K562 (cell line): ENCODE results near the gene JMJD1C. TPM values are rescaled to one million over a fixed set of nuclear protein-coding genes. Genes with fewer than 3 reads are reported as not detected.

Experiments used
- DNMT1 ChIP-seq: fragments of 450-650 bp; IDR thresholded peaks from 2 replicates; pipeline ENCODE4 v1.6.1; 2016; ENCODE audit warnings: antibody characterized with exemption, mild to moderate bottlenecking
- FOXK2 ChIP-seq, 2 experiments: fragments of 450-650 bp; IDR thresholded peaks in 1 of 2; conservative IDR thresholded peaks in 1 of 2; 2 replicates each; pipeline ENCODE4 v1.6.1; 2016; ENCODE audit warnings: low read depth in 2 of 2, mild to moderate bottlenecking in 1 of 2
- HDAC3 ChIP-seq: fragments of 450-650 bp; IDR thresholded peaks from 2 replicates; pipeline ENCODE4 v1.6.1; 2018; ENCODE audit warnings: borderline replicate concordance, mild to moderate bottlenecking, moderate library complexity; ENCODE audit not compliant: partially characterized antibody
- KLF16 ChIP-seq: IDR thresholded peaks from 2 replicates; pipeline ENCODE4 v1.6.1; 2016; ENCODE audit warnings: antibody characterized with exemption
- MCM3 ChIP-seq: fragments of 450-650 bp; IDR thresholded peaks from 2 replicates; pipeline ENCODE4 v1.6.1; 2016
- SMARCE1 ChIP-seq: fragments of 450-650 bp; IDR thresholded peaks from 2 replicates; pipeline ENCODE4 v1.7.1; 2016; ENCODE audit warnings: mild to moderate bottlenecking
- TBL1XR1 ChIP-seq, 2 experiments: IDR thresholded peaks; 2 replicates each; pipeline ENCODE4 v1.6.1; 2012; ENCODE audit warnings: improper control_type of control experiment in 2 of 2, low read length in 2 of 2, mild to moderate bottlenecking in 1 of 2
- TFAM ChIP-seq: fragments of 250-450 bp; sonication (Bioruptor Pico); conservative IDR thresholded peaks from 2 replicates; pipeline ENCODE4 v1.5.0; 2021; ENCODE audit warnings: mild to moderate bottlenecking, moderate library complexity
- ZBTB1 ChIP-seq: sonication (generic); formaldehyde crosslinking; IDR thresholded peaks from 2 replicates; pipeline ENCODE4 v1.8.1; 2023; ENCODE audit warnings: missing genetic modification reagents, low read depth, mild to moderate bottlenecking, borderline replicate concordance
- ZFP1 ChIP-seq: fragments of 450-650 bp; formaldehyde crosslinking; IDR thresholded peaks from 2 replicates; pipeline ENCODE4 v1.4.0; 2020; ENCODE audit warnings: mild to moderate bottlenecking, mixed read lengths
- ZNF316 ChIP-seq: fragments of 450-650 bp; IDR thresholded peaks from 2 replicates; pipeline ENCODE4 v1.6.1; 2016
- ZNF561 ChIP-seq: fragments of 450-650 bp; formaldehyde crosslinking; conservative IDR thresholded peaks from 2 replicates; pipeline ENCODE4 v1.4.0; 2020; ENCODE audit warnings: mild to moderate bottlenecking, moderate library complexity
- ZNF76 ChIP-seq: fragments of 250-450 bp; sonication (Bioruptor Pico); IDR thresholded peaks from 2 replicates; pipeline ENCODE4 v1.4.0; 2020; ENCODE audit warnings: mild to moderate bottlenecking, moderate library complexity, borderline replicate concordance
- ZNF780A ChIP-seq: fragments of 250-450 bp; sonication (Bioruptor Pico); IDR thresholded peaks from 2 replicates; pipeline ENCODE4 v1.5.0; 2021; ENCODE audit warnings: mild to moderate bottlenecking
- polyA plus RNA-seq, 8 experiments: library from polyadenylated mRNA; depleted of rRNA in 4 of 8; stranded (reverse) in 5 of 8; unstranded in 3 of 8; fragments of >200 nt; fragmentation: Nextera tagmentation in 2 of 8; fragmentation: Illumina TruSeq in 1 of 8; extraction: Ambion mirVana in 2 of 8; extraction: Trizol in 1 of 8; gene quantifications; 2 replicates each; pipeline versions ENCODE4 v1.2.1 to v1.2.3, GENCODE V29; 2011 to 2014; ENCODE audit warnings: inconsistent platforms in 1 of 8, missing spikeins in 1 of 8
- total RNA-seq, 7 experiments: library from RNA; depleted of rRNA in 6 of 7; stranded (reverse); fragments of >200 nt in 6 of 7; fragmentation: Illumina TruSeq in 2 of 7; extraction: Trizol in 2 of 7; gene quantifications; 2 replicates each; pipeline versions ENCODE4 v1.2.1 to v1.2.3, GENCODE V29; 2011 to 2021; ENCODE audit warnings: low replicate concordance in 1 of 7
- TF ChIP-seq, protein P1 (sequence below): sonication (generic); formaldehyde crosslinking; IDR thresholded peaks from 2 replicates; pipeline ENCODE4 v1.8.1; 2023; ENCODE audit warnings: mild to moderate bottlenecking, missing genetic modification reagents
- TF ChIP-seq, protein P2 (sequence below): fragments of 450-650 bp; IDR thresholded peaks from 2 replicates; pipeline ENCODE4 v1.6.1; 2017; ENCODE audit warnings: antibody characterized with exemption, mild to moderate bottlenecking
- TF ChIP-seq, protein P3 (sequence below), 3 experiments: fragments of 200-800 bp in 1 of 3; fragments of 250-450 bp in 1 of 3; fragments of 450-650 bp in 1 of 3; sonication (Bioruptor Pico) in 1 of 3; sonication (Bioruptor generic) in 1 of 3; formaldehyde crosslinking in 1 of 3; IDR thresholded peaks; 2 replicates each; pipeline versions ENCODE4 v1.6.1 to v1.8.0; 2016 to 2022; ENCODE audit warnings: mild to moderate bottlenecking in 2 of 3, missing genetic modification characterization in 2 of 3, missing compliant biosample characterization in 1 of 3, moderate library complexity in 1 of 3

The JMJD1C gene
- total and polyA plus RNA-seq, 9 of the 15 experiments (the other 6 are each of a cell fraction or from before 2014, with no cell fraction given): 25.3 to 68.0 (median 47.2) TPM

DNA sequence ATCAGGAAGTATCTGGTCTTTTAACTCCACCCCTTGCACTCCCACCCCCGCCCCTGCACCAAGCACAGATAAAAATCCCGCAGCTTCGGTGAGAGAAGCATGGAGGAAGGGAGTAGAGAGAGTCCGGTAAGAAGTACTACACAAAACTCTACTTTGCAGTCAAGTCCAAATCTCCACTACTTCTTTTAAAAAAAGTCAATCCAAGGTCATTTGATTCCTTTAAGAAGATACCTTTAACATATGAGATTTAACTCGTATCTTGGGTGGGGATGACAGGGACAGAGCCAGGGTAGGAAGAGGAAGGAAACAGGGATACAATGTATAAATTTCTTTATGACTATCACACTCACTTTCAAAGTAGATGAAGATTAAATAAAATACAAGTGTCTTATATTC is 200.6 kb downstream of the JMJD1C start (continued):
- TF ChIP-seq ZFP1 (no peak), TFAM (no peak), TBL1XR1 (IDR thresholded peaks at IDR 0.05; ENCODE audit: low read length in 2 of 2) (no peak; a peak in 1 of 4 replicates), HDAC3 (peak; percentile 26), SMARCE1 (peak; percentile 32; the same call in 1 of the 2 replicates), ZNF76 (CRISPR knock-in tag) (no peak), ZNF780A (CRISPR knock-in tag) (no peak), ZBTB1 (CRISPR knock-in tag) (no peak), KLF16 (no peak; the same call in 1 of the 2 replicates), MCM3 (no peak), DNMT1 (no peak), ZNF561 (no peak), FOXK2 (conservative IDR thresholded peaks at IDR 0.05 in 1 of 2, IDR thresholded peaks at IDR 0.05 in 1 of 2; ENCODE audit: low read depth in 2 of 2) (0 out of 4 replicates have a peak, but pooled peaks of 1 of the 2 experiments have one; percentile 19), ZNF316 (no peak)
- TF ChIP-seq, protein P1, sequence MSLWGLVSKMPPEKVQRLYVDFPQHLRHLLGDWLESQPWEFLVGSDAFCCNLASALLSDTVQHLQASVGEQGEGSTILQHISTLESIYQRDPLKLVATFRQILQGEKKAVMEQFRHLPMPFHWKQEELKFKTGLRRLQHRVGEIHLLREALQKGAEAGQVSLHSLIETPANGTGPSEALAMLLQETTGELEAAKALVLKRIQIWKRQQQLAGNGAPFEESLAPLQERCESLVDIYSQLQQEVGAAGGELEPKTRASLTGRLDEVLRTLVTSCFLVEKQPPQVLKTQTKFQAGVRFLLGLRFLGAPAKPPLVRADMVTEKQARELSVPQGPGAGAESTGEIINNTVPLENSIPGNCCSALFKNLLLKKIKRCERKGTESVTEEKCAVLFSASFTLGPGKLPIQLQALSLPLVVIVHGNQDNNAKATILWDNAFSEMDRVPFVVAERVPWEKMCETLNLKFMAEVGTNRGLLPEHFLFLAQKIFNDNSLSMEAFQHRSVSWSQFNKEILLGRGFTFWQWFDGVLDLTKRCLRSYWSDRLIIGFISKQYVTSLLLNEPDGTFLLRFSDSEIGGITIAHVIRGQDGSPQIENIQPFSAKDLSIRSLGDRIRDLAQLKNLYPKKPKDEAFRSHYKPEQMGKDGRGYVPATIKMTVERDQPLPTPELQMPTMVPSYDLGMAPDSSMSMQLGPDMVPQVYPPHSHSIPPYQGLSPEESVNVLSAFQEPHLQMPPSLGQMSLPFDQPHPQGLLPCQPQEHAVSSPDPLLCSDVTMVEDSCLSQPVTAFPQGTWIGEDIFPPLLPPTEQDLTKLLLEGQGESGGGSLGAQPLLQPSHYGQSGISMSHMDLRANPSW (CRISPR knock-in tag): no peak
- TF ChIP-seq, protein P2, sequence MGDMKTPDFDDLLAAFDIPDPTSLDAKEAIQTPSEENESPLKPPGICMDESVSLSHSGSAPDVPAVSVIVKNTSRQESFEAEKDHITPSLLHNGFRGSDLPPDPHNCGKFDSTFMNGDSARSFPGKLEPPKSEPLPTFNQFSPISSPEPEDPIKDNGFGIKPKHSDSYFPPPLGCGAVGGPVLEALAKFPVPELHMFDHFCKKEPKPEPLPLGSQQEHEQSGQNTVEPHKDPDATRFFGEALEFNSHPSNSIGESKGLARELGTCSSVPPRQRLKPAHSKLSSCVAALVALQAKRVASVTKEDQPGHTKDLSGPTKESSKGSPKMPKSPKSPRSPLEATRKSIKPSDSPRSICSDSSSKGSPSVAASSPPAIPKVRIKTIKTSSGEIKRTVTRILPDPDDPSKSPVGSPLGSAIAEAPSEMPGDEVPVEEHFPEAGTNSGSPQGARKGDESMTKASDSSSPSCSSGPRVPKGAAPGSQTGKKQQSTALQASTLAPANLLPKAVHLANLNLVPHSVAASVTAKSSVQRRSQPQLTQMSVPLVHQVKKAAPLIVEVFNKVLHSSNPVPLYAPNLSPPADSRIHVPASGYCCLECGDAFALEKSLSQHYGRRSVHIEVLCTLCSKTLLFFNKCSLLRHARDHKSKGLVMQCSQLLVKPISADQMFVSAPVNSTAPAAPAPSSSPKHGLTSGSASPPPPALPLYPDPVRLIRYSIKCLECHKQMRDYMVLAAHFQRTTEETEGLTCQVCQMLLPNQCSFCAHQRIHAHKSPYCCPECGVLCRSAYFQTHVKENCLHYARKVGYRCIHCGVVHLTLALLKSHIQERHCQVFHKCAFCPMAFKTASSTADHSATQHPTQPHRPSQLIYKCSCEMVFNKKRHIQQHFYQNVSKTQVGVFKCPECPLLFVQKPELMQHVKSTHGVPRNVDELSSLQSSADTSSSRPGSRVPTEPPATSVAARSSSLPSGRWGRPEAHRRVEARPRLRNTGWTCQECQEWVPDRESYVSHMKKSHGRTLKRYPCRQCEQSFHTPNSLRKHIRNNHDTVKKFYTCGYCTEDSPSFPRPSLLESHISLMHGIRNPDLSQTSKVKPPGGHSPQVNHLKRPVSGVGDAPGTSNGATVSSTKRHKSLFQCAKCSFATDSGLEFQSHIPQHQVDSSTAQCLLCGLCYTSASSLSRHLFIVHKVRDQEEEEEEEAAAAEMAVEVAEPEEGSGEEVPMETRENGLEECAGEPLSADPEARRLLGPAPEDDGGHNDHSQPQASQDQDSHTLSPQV: no peak
- TF ChIP-seq, protein P3, sequence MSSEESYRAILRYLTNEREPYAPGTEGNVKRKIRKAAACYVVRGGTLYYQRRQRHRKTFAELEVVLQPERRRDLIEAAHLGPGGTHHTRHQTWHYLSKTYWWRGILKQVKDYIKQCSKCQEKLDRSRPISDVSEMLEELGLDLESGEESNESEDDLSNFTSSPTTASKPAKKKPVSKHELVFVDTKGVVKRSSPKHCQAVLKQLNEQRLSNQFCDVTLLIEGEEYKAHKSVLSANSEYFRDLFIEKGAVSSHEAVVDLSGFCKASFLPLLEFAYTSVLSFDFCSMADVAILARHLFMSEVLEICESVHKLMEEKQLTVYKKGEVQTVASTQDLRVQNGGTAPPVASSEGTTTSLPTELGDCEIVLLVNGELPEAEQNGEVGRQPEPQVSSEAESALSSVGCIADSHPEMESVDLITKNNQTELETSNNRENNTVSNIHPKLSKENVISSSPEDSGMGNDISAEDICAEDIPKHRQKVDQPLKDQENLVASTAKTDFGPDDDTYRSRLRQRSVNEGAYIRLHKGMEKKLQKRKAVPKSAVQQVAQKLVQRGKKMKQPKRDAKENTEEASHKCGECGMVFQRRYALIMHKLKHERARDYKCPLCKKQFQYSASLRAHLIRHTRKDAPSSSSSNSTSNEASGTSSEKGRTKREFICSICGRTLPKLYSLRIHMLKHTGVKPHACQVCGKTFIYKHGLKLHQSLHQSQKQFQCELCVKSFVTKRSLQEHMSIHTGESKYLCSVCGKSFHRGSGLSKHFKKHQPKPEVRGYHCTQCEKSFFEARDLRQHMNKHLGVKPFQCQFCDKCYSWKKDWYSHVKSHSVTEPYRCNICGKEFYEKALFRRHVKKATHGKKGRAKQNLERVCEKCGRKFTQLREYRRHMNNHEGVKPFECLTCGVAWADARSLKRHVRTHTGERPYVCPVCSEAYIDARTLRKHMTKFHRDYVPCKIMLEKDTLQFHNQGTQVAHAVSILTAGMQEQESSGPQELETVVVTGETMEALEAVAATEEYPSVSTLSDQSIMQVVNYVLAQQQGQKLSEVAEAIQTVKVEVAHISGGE (CRISPR knock-in tag; IDR thresholded peaks at IDR 0.05): no peak
